Glutamatergic neuron (in vitro differentiated cells): ENCODE measurements around the gene NFIA. TPM values are rescaled to one million over a fixed set of nuclear protein-coding genes. Genes with fewer than 3 reads are reported as not detected.

Experiments
- DNase-seq: peaks from one replicate; pipeline ENCODE4 v3.0.0; 2022
- H3K27ac Mint-ChIP-seq: one replicate; pipeline ENCODE4 v1.8.0; 2020; ENCODE audit warnings: mild to moderate bottlenecking, mixed read lengths, inconsistent platforms; ENCODE audit not compliant: unreplicated experiment
- H3K27me3 Mint-ChIP-seq: one replicate; pipeline ENCODE4 v1.8.0; 2020; ENCODE audit warnings: mild to moderate bottlenecking, moderate library complexity, mixed read lengths, inconsistent platforms; ENCODE audit not compliant: unreplicated experiment
- H3K36me3 Mint-ChIP-seq: one replicate; pipeline ENCODE4 v1.8.0; 2020; ENCODE audit warnings: mild to moderate bottlenecking, mixed read lengths, inconsistent platforms; ENCODE audit not compliant: unreplicated experiment
- H3K4me1 Mint-ChIP-seq: one replicate; pipeline ENCODE4 v1.8.0; 2020; ENCODE audit warnings: mild to moderate bottlenecking, low read depth, mixed read lengths, inconsistent platforms; ENCODE audit not compliant: unreplicated experiment
- H3K4me3 Mint-ChIP-seq: one replicate; pipeline ENCODE4 v1.8.0; 2020; ENCODE audit warnings: mild to moderate bottlenecking, mixed read lengths, inconsistent platforms; ENCODE audit not compliant: unreplicated experiment
- H3K9me3 Mint-ChIP-seq: one replicate; pipeline ENCODE4 v1.8.0; 2020; ENCODE audit warnings: mild to moderate bottlenecking, moderate library complexity, mixed read lengths, inconsistent platforms; ENCODE audit not compliant: unreplicated experiment
- total RNA-seq: library from RNA; stranded (reverse); fragmentation: NEBNext Ultra II Directional; extraction: Animal tissue kit (Norgen Biotek cat#: 25700); gene quantifications from one replicate; pipeline ENCODE4 v1.2.1, GENCODE V29; 2021; ENCODE audit not compliant: unreplicated experiment
- TF ChIP-seq, protein P1 (sequence below): fragments of 200-600 bp; sonication (generic); IDR thresholded peaks from one replicate; pipeline ENCODE4 v1.5.0; 2021; ENCODE audit not compliant: partially characterized antibody, unreplicated experiment

NFIA gene
- total RNA-seq, 1 donor from 2014 or later, result 16.4 TPM

DNA sequence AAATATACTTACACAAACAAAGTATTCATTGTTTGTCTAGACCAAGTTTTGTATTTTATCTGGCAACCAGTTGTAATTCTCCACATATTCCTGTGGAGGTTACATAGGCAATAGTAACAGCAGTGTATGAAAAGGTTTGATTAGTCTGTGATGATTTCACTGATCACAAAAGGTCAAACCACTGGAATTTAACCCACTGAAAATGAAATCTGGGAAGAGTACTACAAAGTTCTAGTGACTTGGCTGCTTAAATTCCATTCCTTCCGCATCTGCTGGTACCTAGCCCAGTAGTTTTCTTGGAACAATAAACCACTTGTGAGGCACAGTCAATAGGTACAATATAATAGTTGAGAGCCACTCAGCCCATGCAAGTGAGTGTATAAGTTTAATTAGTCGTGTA, 205.4 kb downstream of the NFIA start:
- Mint-ChIP-seq H3K36me3 (no peaks in the 10 kb centered on the region), H3K4me3 (no peak overlapping the region), H3K9me3 (peaks cover 3% of the 10 kb centered on the region), H3K27ac (no peak overlapping the region), H3K4me1 (peaks cover 22% of the 10 kb centered on the region), H3K27me3 (peaks cover 2% of the 10 kb centered on the region)
- TF ChIP-seq, protein P1, sequence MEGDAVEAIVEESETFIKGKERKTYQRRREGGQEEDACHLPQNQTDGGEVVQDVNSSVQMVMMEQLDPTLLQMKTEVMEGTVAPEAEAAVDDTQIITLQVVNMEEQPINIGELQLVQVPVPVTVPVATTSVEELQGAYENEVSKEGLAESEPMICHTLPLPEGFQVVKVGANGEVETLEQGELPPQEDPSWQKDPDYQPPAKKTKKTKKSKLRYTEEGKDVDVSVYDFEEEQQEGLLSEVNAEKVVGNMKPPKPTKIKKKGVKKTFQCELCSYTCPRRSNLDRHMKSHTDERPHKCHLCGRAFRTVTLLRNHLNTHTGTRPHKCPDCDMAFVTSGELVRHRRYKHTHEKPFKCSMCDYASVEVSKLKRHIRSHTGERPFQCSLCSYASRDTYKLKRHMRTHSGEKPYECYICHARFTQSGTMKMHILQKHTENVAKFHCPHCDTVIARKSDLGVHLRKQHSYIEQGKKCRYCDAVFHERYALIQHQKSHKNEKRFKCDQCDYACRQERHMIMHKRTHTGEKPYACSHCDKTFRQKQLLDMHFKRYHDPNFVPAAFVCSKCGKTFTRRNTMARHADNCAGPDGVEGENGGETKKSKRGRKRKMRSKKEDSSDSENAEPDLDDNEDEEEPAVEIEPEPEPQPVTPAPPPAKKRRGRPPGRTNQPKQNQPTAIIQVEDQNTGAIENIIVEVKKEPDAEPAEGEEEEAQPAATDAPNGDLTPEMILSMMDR, result no peak
- no peak for DNase-seq

DNA sequence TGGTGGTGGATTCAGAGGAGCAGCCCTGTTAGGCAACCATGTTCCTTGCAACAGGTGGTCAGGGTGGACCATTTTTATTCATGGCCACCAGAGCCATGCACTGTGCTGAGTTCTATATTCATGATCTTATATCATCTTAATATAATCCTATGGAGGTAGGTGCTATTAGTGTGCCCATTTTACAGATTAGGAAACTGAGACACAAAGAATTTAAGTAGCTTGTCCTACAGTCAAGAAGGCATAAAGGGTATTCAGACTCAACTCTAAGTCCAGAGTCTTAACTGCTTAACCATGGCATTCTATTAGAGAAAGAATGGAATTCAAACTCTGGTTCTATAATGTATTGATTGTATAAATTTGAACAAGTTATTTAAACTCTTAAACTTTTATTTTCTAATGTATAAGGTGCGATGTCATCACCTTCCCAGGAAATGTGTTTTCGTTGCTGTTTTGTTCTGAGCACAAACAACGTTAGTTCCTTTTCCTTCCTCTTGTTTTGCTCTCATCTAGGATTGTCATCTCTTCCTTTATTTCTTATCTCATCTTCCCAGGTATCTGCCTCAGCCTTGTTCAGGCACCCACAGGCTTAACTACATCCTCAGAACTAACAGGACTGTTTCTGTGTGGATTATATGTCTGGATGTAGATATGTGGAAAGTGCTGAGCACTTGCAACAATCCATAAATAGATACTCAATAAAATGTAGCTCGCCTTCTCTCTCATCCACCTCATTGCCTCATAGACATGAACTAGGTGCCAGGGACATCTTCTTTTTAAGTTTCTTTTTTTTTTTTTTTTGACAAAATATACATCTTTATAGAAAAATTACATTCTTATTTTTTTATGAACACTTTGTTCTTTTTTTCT, 207.1 kb downstream of the NFIA start:
- no peak overlapping the region for H3K4me3 Mint-ChIP-seq
- no peak for DNase-seq
- H3K36me3 Mint-ChIP-seq, result no peaks in the 10 kb centered on the region
- H3K9me3 Mint-ChIP-seq, result peaks cover 2% of the 10 kb centered on the region
- H3K27ac Mint-ChIP-seq, result no peak overlapping the region
- H3K27me3 Mint-ChIP-seq, result peaks cover 2% of the 10 kb centered on the region
- peaks cover 14% of the 10 kb centered on the region for H3K4me1 Mint-ChIP-seq
- TF ChIP-seq, protein P1, result no peak

DNA sequence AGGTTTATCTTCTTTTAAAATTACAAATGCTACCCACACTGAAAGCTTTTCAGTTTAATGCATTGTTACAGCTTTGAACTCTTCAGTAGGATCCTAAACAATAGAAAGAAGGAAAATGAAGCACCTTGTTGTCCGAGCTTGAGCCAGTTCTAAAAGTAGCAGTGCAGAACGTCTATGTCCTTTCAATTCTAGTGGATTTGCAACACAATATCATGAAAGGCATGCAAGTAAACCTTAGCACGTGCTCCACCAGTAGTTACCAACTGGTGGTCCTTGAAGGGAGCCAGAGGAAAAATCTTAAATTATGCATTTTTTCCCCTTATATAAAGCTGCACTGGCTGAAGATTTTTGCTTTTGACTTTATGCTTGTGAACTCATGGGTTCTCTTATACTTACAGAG, 208.2 kb downstream of the NFIA start:
- Mint-ChIP-seq H3K27me3 (peaks cover 2% of the 10 kb centered on the region), H3K36me3 (no peaks in the 10 kb centered on the region), H3K4me1 (peaks cover 7% of the 10 kb centered on the region), H3K4me3 (no peak overlapping the region), H3K27ac (no peak overlapping the region), H3K9me3 (peaks cover 1% of the 10 kb centered on the region)
- TF ChIP-seq, protein P1, result no peak
- no peak for DNase-seq

DNA sequence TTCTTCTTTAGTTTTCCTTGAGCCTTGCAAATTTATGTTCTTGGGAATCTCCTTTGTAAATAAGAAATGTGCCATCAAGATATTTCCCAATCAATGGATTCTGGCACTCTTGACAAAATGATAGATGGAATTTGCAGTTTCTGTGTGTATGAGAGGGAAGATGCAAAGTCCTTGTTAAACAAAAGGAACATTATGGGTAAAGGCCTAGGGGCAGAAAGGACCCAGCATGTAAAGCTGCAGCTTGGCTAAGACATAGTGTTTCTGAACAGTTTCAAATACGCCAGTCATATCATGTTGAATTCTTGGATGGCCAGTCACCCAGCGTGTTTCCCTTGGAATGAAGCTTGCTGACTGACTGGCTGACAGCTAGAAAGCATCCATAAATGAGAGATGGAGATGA, 210.8 kb downstream of the NFIA start:
- Mint-ChIP-seq H3K27me3 (peaks cover 2% of the 10 kb centered on the region), H3K36me3 (peaks cover 6% of the 10 kb centered on the region), H3K27ac (no peak overlapping the region), H3K4me3 (no peak overlapping the region), H3K9me3 (no peaks in the 10 kb centered on the region), H3K4me1 (peaks cover 4% of the 10 kb centered on the region)
- TF ChIP-seq, protein P1, result no peak
- DNase-seq, result no peak

DNA sequence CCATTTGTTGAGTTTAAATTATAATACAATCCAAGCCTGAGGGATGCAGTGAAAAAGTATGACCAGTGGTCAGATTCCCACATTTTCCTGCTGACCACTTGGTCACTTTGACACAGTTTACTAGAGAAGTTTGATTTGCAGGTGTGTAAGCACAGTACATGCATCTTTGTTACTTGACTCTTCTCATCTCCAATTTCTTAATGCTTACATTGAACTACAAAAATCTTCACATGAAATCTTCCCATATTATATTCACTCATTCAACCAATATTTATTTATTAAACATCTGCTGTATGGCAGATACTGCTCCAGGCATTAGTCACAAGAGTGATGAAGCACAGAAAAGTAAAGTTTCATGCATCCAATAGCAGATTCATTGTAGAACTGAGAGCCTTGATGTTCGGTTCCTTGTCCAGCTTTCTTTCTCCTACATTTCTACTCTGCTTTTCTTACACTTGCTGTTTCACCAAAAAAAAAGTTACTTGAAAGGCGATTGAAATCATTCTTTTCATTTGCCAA, 211.7 kb downstream of the NFIA start:
- peaks cover 2% of the 10 kb centered on the region for H3K27me3 Mint-ChIP-seq
- H3K4me3 Mint-ChIP-seq, result no peak overlapping the region
- H3K36me3 Mint-ChIP-seq, result peaks cover 6% of the 10 kb centered on the region
- TF ChIP-seq, protein P1, result no peak
- H3K4me1 Mint-ChIP-seq, result peaks cover 4% of the 10 kb centered on the region
- no peaks in the 10 kb centered on the region for H3K9me3 Mint-ChIP-seq
- H3K27ac Mint-ChIP-seq, result no peak overlapping the region
- DNase-seq, result no peak
